BLaER1 (cell line): ENCODE data around the gene UBE2I.

ENCODE experiments used
- H3K27ac ChIP-seq: shearing (Covaris generic); formaldehyde crosslinking; 2 replicates; pipeline ENCODE4 v1.8.1; 2022
- H3K27me3 ChIP-seq: shearing (Covaris generic); formaldehyde crosslinking; 2 replicates; pipeline ENCODE4 v1.8.1; 2022
- H3K36me3 ChIP-seq: shearing (Covaris generic); formaldehyde crosslinking; 2 replicates; pipeline ENCODE4 v1.8.1; 2022
- H3K4me1 ChIP-seq: shearing (Covaris generic); formaldehyde crosslinking; 2 replicates; pipeline ENCODE4 v1.8.1; 2022
- H3K4me2 ChIP-seq: shearing (Covaris generic); formaldehyde crosslinking; 2 replicates; pipeline ENCODE4 v1.8.1; 2022
- H3K4me3 ChIP-seq: shearing (Covaris generic); formaldehyde crosslinking; 2 replicates; pipeline ENCODE4 v1.8.1; 2022
- H3K9ac ChIP-seq: shearing (Covaris generic); formaldehyde crosslinking; 2 replicates; pipeline ENCODE4 v1.8.1; 2022
- H3K9me3 ChIP-seq: shearing (Covaris generic); formaldehyde crosslinking; 2 replicates; pipeline ENCODE4 v1.8.1; 2022
- H4K20me1 ChIP-seq: shearing (Covaris generic); formaldehyde crosslinking; 2 replicates; pipeline ENCODE4 v1.8.1; 2022
- Cebpa-rat ChIP-seq: shearing (Covaris generic); IDR thresholded peaks from 2 replicates; pipeline ENCODE4 v1.8.1; 2022

Gene UBE2I

GRCh38 chr16:1333854-1334700, 24.6 kb downstream of the UBE2I start:
- Histone ChIP-seq H3K36me3 (no peaks in the 10 kb centered on the region), H3K27me3 (peaks cover 88% of the 10 kb centered on the region), H3K9ac (no peak overlapping the region), H3K4me1 (peaks cover 71% of the 10 kb centered on the region), H3K4me2 (peak overlapping the region; percentile 71), H4K20me1 (peaks cover 66% of the 10 kb centered on the region), H3K9me3 (peaks cover 8% of the 10 kb centered on the region), H3K27ac (no peak overlapping the region), H3K4me3 (peak overlapping the region; percentile 39)
- TF ChIP-seq Cebpa-rat, result no peak

GRCh38 chr16:1334739-1335138, 25.3 kb downstream of the UBE2I start:
- peaks cover 8% of the 10 kb centered on the region for H3K9me3 ChIP-seq
- H3K27me3 ChIP-seq, result peaks cover 88% of the 10 kb centered on the region
- TF ChIP-seq Cebpa-rat, result no peak
- no peak overlapping the region for H3K4me3 ChIP-seq
- H3K9ac ChIP-seq, result no peak overlapping the region
- H3K4me1 ChIP-seq, result peaks cover 73% of the 10 kb centered on the region
- H4K20me1 ChIP-seq, result peaks cover 66% of the 10 kb centered on the region
- H3K27ac ChIP-seq, result no peak overlapping the region
- H3K36me3 ChIP-seq, result no peaks in the 10 kb centered on the region
- peak overlapping the region; percentile 71 for H3K4me2 ChIP-seq

GRCh38 chr16:1335211-1335971, 26.0 kb downstream of the UBE2I start:
- Histone ChIP-seq H3K9me3 (peaks cover 2% of the 10 kb centered on the region), H3K4me3 (peak overlapping the region; percentile 1; the same call in 1 of the 2 replicates), H3K4me2 (peak overlapping the region; percentile 71), H3K27ac (no peak overlapping the region), H3K36me3 (no peaks in the 10 kb centered on the region), H3K4me1 (peaks cover 73% of the 10 kb centered on the region), H3K9ac (no peak overlapping the region), H3K27me3 (peaks cover 83% of the 10 kb centered on the region), H4K20me1 (peaks cover 66% of the 10 kb centered on the region)
- no peak for TF ChIP-seq Cebpa-rat

GRCh38 chr16:1335996-1336395, 26.6 kb downstream of the UBE2I start:
- TF ChIP-seq Cebpa-rat, result no peak

GRCh38 chr16:1336619-1337018, 27.2 kb downstream of the UBE2I start:
- Histone ChIP-seq H3K27ac (no peak overlapping the region), H3K4me1 (peaks cover 80% of the 10 kb centered on the region), H4K20me1 (peaks cover 61% of the 10 kb centered on the region), H3K9ac (no peak overlapping the region), H3K36me3 (no peaks in the 10 kb centered on the region), H3K9me3 (no peaks in the 10 kb centered on the region), H3K4me3 (no peak overlapping the region), H3K27me3 (peaks cover 71% of the 10 kb centered on the region), H3K4me2 (peak overlapping the region; percentile 71)
- no peak for TF ChIP-seq Cebpa-rat

More at GRCh38 chr16:1335996-1336395, 26.6 kb downstream of the UBE2I start:
- H3K9ac ChIP-seq, result no peak overlapping the region
- H3K9me3 ChIP-seq, result no peaks in the 10 kb centered on the region
- no peaks in the 10 kb centered on the region for H3K36me3 ChIP-seq
- peaks cover 79% of the 10 kb centered on the region for H3K4me1 ChIP-seq
- H3K4me3 ChIP-seq, result no peak overlapping the region
- no peak overlapping the region for H3K27ac ChIP-seq
- peaks cover 66% of the 10 kb centered on the region for H4K20me1 ChIP-seq
- peaks cover 78% of the 10 kb centered on the region for H3K27me3 ChIP-seq
- peak overlapping the region; percentile 71 for H3K4me2 ChIP-seq

- Histone ChIP-seq H3K9ac (no peak overlapping the region), H3K27me3 (peaks cover 63% of the 10 kb centered on the region), H3K27ac (no peak overlapping the region), H3K36me3 (no peaks in the 10 kb centered on the region), H4K20me1 (peaks cover 52% of the 10 kb centered on the region), H3K9me3 (no peaks in the 10 kb centered on the region), H3K4me3 (no peak overlapping the region), H3K4me2 (peak overlapping the region; percentile 28), H3K4me1 (peaks cover 80% of the 10 kb centered on the region)
- TF ChIP-seq Cebpa-rat, result no peak
Observed at GRCh38 chr16:1337486-1337885, 28.1 kb downstream of the UBE2I start.

- H3K9me3 ChIP-seq, result no peaks in the 10 kb centered on the region
- peaks cover 45% of the 10 kb centered on the region for H4K20me1 ChIP-seq
- no peak overlapping the region for H3K9ac ChIP-seq
- no peak for TF ChIP-seq Cebpa-rat
- no peaks in the 10 kb centered on the region for H3K36me3 ChIP-seq
- no peak overlapping the region for H3K27ac ChIP-seq
- peak overlapping the region; percentile 43 for H3K4me2 ChIP-seq
- peaks cover 55% of the 10 kb centered on the region for H3K27me3 ChIP-seq
- H3K4me1 ChIP-seq, result peaks cover 75% of the 10 kb centered on the region
- H3K4me3 ChIP-seq, result no peak overlapping the region
Observed at GRCh38 chr16:1338119-1338730, 28.8 kb downstream of the UBE2I start.

GRCh38 chr16:1338855-1339675, 29.6 kb downstream of the UBE2I start:
- Histone ChIP-seq H3K4me1 (peaks cover 77% of the 10 kb centered on the region), H3K9me3 (no peaks in the 10 kb centered on the region), H3K27me3 (peaks cover 47% of the 10 kb centered on the region), H3K9ac (no peak overlapping the region), H3K36me3 (no peaks in the 10 kb centered on the region), H3K4me2 (peak overlapping the region; percentile 43), H4K20me1 (peaks cover 48% of the 10 kb centered on the region), H3K4me3 (no peak overlapping the region), H3K27ac (no peak overlapping the region)
- no peak for TF ChIP-seq Cebpa-rat
